Natural killer cell (primary cell): ENCODE measurements around the gene HPX. TPM values are rescaled to one million over a fixed set of nuclear protein-coding genes. Genes with fewer than 3 reads are reported as not detected.

Experiments
- ATAC-seq, 3 donors: fragments of 150-1000 bp in 2 of 3; fragments of 200-7000 bp in 1 of 3; cut with Tn5 transposase; 1 replicate in 1 of 3; 2 replicates in 2 of 3; pipeline ENCODE4 v1.10.0; 2021; ENCODE audit warnings: mild to moderate bottlenecking in 2 of 3, moderate library complexity in 2 of 3
- DNase-seq, 2 donors: peaks; one replicate each; pipeline versions ENCODE4 v3.0.0 to v3.0.0-alpha.2; 2013 to 2021; ENCODE audit warnings: mixed read lengths in 1 of 2
- H3K27ac ChIP-seq: one replicate; pipeline ENCODE4 v1.5.1; 2013; ENCODE audit warnings: mild to moderate bottlenecking, low read length
- H3K27me3 ChIP-seq: one replicate; pipeline ENCODE4 v1.6.1; 2013; ENCODE audit warnings: low read length; ENCODE audit not compliant: control insufficient read depth, insufficient read depth
- H3K36me3 ChIP-seq: one replicate; pipeline ENCODE4 v1.6.1; 2013; ENCODE audit warnings: low read length; ENCODE audit not compliant: control insufficient read depth, insufficient read depth
- H3K4me1 ChIP-seq: one replicate; pipeline ENCODE4 v1.6.1; 2013; ENCODE audit warnings: low read length; ENCODE audit not compliant: control insufficient read depth, insufficient read depth
- H3K4me3 ChIP-seq: one replicate; pipeline ENCODE4 v1.5.1; 2013; ENCODE audit warnings: low read length
- H3K9me3 ChIP-seq: one replicate; pipeline ENCODE4 v1.6.1; 2013; ENCODE audit warnings: low read length; ENCODE audit not compliant: control insufficient read depth, insufficient read depth
- H3K27ac Mint-ChIP-seq, 2 donors: one replicate each; pipeline ENCODE4 v1.8.0; 2022; ENCODE audit warnings: mild to moderate bottlenecking in 2 of 2, mixed read lengths in 2 of 2, moderate library complexity in 1 of 2
- H3K27me3 Mint-ChIP-seq, 2 donors: one replicate each; pipeline ENCODE4 v1.8.0; 2022; ENCODE audit warnings: low read depth in 2 of 2, mixed read lengths in 2 of 2
- H3K36me3 Mint-ChIP-seq: one replicate; pipeline ENCODE4 v1.8.0; 2022; ENCODE audit warnings: mixed read lengths
- H3K4me1 Mint-ChIP-seq, 2 donors: one replicate each; pipeline ENCODE4 v1.8.0; 2022; ENCODE audit warnings: mixed read lengths in 2 of 2
- H3K4me3 Mint-ChIP-seq: one replicate; pipeline ENCODE4 v1.8.0; 2022; ENCODE audit warnings: mild to moderate bottlenecking, moderate library complexity, mixed read lengths
- H3K9me3 Mint-ChIP-seq, 2 donors: one replicate each; pipeline ENCODE4 v1.8.0; 2022; ENCODE audit warnings: mixed read lengths in 2 of 2
- CTCF ChIP-seq: fragments of 200-600 bp; IDR thresholded peaks from one replicate; pipeline ENCODE4 v1.8.0; 2022; ENCODE audit warnings: antibody characterized with exemption
- WGBS: methylation state at CpG from one replicate; pipeline ENCODE4 v1.1.7; 2013; ENCODE audit warnings: missing lambda C conversion rate; ENCODE audit not compliant: insufficient coverage; 5-methylcytosine and 5-hydroxymethylcytosine counted together
- intact Hi-C: fragments of 100-400 bp; cut with micrococcal nuclease; formaldehyde crosslinking; loops from one replicate; pipeline ENCODE4 v1.14.2; 2022
- total RNA-seq, 4 donors: library from RNA; stranded (reverse); fragments of 120-200 nt in 1 of 4; gene quantifications; one replicate each; pipeline versions ENCODE4 v1.2.3 to v1.2.4, GENCODE V29; 2013 to 2022

HPX gene
- total RNA-seq, 3 donors from 2014 or later (not counting 1 experiment from before 2014, with no cell fraction given): 0.35 to 1.5 (median 0.98) TPM

DNA sequence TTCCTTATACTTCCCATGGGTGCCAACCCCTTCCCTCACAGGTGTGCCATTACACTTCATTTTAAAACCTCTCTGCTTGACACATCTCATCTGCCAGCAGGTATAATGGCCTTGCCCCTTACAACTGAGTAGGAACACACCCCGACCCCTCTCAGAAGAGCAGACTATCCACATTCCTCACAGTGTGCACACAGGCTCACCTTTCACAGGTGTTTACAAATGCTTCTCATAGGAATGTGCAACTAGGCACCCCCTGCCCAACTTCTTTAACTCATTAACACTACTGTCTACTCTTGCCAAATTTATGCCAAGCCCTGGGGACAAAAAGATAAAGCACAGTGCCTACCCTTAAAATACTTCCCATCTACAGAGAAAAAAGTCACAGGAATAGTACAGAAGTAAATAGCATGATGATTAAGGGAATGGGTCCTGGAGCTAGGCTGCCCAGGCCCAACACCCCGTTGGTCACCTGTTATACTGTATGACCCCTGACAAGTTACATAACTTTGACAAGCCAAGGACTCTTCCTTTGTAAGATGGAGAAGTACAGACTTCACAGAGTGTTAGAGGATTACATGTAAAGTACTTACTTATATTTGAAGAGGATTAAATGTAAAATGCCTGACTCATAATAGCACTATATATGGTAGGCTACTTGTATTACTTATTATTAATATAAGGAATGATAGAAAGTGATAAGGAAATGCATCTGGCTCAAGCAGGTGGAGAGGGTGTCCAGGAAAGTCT is 17.7 kb upstream of the HPX start:
- 83% methylated on average over 2 of the region's 2 CpGs for WGBS
- no peak for TF ChIP-seq CTCF
- H3K9me3 Mint-ChIP-seq: no peaks in the 10 kb centered on the region
- H3K27me3 Mint-ChIP-seq: no peaks in the 10 kb centered on the region
- H3K36me3 Mint-ChIP-seq: peaks cover 5% of the 10 kb centered on the region
- no peak for ATAC-seq
- H3K27ac Mint-ChIP-seq: no peak overlapping the region
- Histone ChIP-seq H3K4me3 (no peak overlapping the region), H3K36me3 (peaks cover 23% of the 10 kb centered on the region), H3K4me1 (no peaks in the 10 kb centered on the region), H3K9me3 (no peaks in the 10 kb centered on the region), H3K27ac (no peak overlapping the region), H3K27me3 (no peaks in the 10 kb centered on the region)
- no peaks in the 10 kb centered on the region for H3K4me1 Mint-ChIP-seq
- no peak for DNase-seq
- no peak overlapping the region for H3K4me3 Mint-ChIP-seq
- intact Hi-C loops: no loop called here

- no peak overlapping the region for H3K27ac Mint-ChIP-seq
These were observed 17.0 kb upstream of the HPX start for GRCh38 chr11:6457581-6458320.

DNA sequence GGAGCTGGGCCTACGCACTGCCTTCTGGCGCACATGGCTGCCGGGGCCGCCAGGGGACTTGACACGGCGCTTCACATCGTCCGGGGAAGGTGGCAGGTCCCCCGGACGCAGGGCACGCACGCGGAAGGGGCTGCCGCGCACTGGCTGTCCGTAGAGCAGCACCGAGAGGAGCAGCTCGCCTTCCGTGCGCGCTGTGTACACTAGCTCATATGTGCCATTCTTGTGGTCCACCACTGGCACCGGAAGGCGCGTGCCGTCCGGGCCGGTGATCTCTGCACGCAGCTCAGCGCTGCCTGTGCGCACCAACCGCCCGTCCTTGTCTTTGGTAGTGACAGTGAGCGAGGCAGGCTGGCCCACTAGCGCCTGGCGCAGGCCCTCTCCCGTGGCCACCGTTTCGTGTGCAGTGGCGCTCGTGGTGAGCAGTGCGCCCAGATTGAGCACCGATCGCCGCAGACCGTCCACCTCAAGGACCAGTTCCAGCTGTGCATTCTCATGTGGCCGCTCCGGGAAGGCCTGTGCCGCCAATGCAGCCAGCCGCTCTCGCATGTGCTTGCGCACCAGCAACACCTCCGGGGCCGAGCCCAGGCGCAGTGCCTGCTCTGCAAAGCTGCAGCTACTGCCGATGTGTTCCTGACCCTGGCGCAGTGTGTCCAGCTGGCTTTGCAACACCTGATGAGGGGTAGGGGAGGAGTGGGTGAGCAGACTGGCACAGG is 15.7 kb upstream of the HPX start:
- intact Hi-C loops: no loop called here
- no peak overlapping the region for H3K27ac ChIP-seq
- peaks cover 25% of the 10 kb centered on the region for H3K36me3 ChIP-seq
- no peaks in the 10 kb centered on the region for H3K9me3 ChIP-seq
- H3K4me1 ChIP-seq: no peaks in the 10 kb centered on the region
- H3K9me3 Mint-ChIP-seq: no peaks in the 10 kb centered on the region
- H3K27ac Mint-ChIP-seq: no peak overlapping the region
- H3K4me3 Mint-ChIP-seq: no peak overlapping the region
- TF ChIP-seq CTCF: no peak
- no peaks in the 10 kb centered on the region for H3K4me1 Mint-ChIP-seq
- no peaks in the 10 kb centered on the region for H3K27me3 ChIP-seq
- H3K36me3 Mint-ChIP-seq: peaks cover 5% of the 10 kb centered on the region
- ATAC-seq (no peak), DNase-seq (no peak)
- WGBS: 98% methylated on average over 56 of the region's 56 CpGs
- H3K27me3 Mint-ChIP-seq: no peaks in the 10 kb centered on the region
- H3K4me3 ChIP-seq: no peak overlapping the region

More at GRCh38 chr11:6457581-6458320, 17.0 kb upstream of the HPX start:
- WGBS: 93% methylated on average over 26 of the region's 26 CpGs
- no peak for TF ChIP-seq CTCF
- no peak overlapping the region for H3K4me3 ChIP-seq
- H3K27ac ChIP-seq: no peak overlapping the region
- H3K36me3 Mint-ChIP-seq: peaks cover 5% of the 10 kb centered on the region
- ATAC-seq (no peak), DNase-seq (no peak)
- no peaks in the 10 kb centered on the region for H3K4me1 ChIP-seq
- H3K9me3 Mint-ChIP-seq: no peaks in the 10 kb centered on the region
- no peaks in the 10 kb centered on the region for H3K9me3 ChIP-seq
- H3K4me1 Mint-ChIP-seq: no peaks in the 10 kb centered on the region
- no peaks in the 10 kb centered on the region for H3K27me3 Mint-ChIP-seq
- H3K4me3 Mint-ChIP-seq: no peak overlapping the region
- H3K36me3 ChIP-seq: peaks cover 25% of the 10 kb centered on the region
- intact Hi-C loops: no loop called here
- H3K27me3 ChIP-seq: no peaks in the 10 kb centered on the region
